Adrenal gland (tissue), 5 donors: Measurements from ENCODE around the gene GRID1.

Experiments
- POLR2A ChIP-seq, 2 donors: fragments of 450-650 bp; IDR thresholded peaks; one replicate each; pipeline ENCODE4 v1.6.1; 2017; ENCODE audit warnings: antibody characterized with exemption in 2 of 2, mild to moderate bottlenecking in 2 of 2, moderate library complexity in 1 of 2
- TF ChIP-seq, protein P1 (sequence below), 6 experiments: fragments of 450-650 bp in 4 of 6; fragments of 200-600 bp in 2 of 6; sonication (generic) in 1 of 6; IDR thresholded peaks; 1 replicate in 5 of 6; 2 replicates in 1 of 6; pipeline versions ENCODE4 v1.5.1 to v1.8.0; 2016 to 2021; ENCODE audit warnings: antibody characterized with exemption in 6 of 6, mild to moderate bottlenecking in 2 of 6, moderate library complexity in 1 of 6
- donor health status: DM: no; HTN: no; CAD: no.

DNA sequence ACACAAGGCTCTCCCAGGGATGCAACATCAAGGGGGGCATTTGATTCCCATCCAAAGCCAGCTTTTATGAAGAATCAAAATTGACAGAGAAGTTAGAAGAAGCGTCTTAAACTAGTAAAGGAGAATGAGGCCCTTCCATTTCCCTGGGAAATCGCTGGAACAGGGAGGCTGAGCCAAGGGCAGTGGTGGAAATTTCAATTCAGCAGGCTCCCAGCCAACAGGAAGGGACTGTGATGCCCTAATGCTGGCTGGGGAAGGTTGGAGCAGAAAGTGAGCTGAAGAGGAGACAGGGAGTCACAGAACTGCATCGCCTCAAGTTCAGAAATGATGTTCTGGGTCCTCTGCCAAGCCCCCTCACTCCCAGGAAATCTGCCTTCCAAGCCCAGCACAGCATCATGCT, 517.3 kb downstream of the GRID1 start:
- TF ChIP-seq, protein P1, sequence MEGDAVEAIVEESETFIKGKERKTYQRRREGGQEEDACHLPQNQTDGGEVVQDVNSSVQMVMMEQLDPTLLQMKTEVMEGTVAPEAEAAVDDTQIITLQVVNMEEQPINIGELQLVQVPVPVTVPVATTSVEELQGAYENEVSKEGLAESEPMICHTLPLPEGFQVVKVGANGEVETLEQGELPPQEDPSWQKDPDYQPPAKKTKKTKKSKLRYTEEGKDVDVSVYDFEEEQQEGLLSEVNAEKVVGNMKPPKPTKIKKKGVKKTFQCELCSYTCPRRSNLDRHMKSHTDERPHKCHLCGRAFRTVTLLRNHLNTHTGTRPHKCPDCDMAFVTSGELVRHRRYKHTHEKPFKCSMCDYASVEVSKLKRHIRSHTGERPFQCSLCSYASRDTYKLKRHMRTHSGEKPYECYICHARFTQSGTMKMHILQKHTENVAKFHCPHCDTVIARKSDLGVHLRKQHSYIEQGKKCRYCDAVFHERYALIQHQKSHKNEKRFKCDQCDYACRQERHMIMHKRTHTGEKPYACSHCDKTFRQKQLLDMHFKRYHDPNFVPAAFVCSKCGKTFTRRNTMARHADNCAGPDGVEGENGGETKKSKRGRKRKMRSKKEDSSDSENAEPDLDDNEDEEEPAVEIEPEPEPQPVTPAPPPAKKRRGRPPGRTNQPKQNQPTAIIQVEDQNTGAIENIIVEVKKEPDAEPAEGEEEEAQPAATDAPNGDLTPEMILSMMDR (IDR thresholded peaks at IDR 0.05), result no peak
- TF ChIP-seq POLR2A (IDR thresholded peaks at IDR 0.05), result no peak
